HG03442 (cell line): ENCODE measurements around the gene SPECC1L.

Experiments used
- ATAC-seq: cut with Tn5 transposase; IDR thresholded peaks from one replicate; pipeline ENCODE4 v1.9.1; 2021; ENCODE audit warnings: mild to moderate bottlenecking, moderate library complexity; ENCODE audit not compliant: unreplicated experiment

Gene SPECC1L

DNA sequence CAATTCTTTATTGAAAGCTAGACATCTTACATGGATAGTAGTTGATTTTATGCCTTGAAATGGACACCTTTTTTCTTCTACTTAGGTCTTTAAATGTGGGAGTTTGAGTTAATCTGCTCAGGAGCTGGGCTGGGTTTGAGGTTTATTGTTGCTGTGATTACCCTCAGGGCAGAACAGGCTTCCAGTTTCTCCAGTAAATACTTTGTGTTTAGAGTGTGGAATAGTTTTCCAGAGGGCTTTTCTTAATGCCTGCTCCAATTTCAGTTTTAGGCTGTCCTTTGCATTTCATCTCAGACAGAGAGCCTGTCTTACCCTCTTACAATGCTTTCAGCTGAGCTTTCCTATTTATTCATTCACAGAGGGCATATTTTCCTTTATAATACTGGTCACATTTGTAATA is 86.9 kb downstream of the SPECC1L start:
- no peak for ATAC-seq

DNA sequence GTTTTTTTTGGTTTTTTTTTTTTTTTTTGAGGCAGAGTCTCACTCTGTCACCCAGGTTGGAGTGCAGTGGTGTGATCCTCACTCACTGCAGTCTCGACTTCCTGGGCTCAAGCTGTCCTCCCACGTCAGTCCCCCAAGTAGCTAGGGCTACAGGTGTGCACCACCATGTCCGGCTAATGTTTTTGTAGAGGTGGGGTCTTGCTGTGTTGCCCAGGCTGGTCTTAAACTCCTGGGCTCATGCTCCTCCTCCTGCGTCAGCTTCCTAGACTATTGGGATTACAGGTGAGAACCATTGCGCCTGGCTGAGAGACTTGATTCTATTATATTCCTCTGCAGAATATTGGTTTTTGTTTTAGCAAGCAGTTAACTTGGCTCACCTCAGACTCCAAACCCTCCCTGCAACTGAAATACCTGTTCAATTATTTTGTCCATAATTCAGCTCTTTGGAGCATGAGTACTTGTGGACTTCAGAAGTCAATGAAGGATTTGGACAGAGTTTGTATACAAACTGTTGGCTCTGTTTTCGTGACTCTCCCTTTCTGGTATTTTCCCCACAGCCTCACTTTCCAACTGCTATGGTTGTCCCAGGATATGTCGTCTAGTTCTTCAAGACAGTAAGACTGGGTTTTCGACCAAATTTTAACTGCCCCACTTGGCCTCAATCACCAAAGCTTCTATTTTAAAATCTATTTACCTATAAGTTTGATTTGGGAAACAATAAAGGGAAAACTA is 87.6 kb downstream of the SPECC1L start:
- ATAC-seq: no peak

- no peak for ATAC-seq
These were observed 89.0 kb downstream of the SPECC1L start for GRCh38 chr22:24359452-24360120.

GRCh38 chr22:24361976-24362646 is 91.5 kb downstream of the SPECC1L start:
- ATAC-seq: no peak

- no peak for ATAC-seq
These were observed 92.6 kb downstream of the SPECC1L start for GRCh38 chr22:24363243-24363642.

DNA sequence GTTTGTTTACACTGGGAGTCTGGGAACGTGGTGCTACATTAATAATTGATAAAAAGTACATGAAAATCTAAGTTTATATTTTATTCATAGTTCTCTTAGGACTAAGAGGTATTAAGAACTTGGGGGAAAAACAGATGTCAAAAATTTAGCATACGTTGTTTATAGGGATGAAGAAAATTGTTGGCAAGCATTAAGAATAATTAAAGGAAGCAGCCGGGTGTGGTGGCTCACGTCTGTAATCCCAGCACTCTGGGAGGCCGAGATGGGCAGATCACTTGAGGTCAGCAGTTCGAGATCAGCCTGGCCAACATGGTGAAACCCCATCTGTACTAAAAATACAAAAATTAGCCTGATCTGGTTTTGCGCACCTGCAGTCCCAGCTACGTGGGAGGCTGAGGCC is 96.1 kb downstream of the SPECC1L start:
- ATAC-seq: no peak

DNA sequence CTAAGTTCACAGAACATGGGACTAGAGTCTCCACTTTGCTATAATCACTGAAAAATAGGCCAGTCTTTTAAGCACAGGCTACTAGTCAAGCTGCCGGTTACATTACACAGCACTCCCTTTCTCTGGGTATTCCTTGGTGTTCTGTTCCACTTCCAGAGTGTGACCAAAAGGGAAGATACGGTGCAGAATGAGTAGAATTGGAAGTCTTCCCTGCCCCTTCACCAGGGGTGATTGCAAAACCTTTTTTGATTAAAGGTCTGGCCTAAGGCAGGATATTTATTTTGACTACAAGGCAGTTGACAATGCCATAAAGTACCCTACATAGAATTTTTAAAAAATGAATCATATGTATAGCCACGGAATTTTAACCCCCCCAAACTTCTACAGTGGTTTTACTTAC is 97.2 kb downstream of the SPECC1L start:
- no peak for ATAC-seq

DNA sequence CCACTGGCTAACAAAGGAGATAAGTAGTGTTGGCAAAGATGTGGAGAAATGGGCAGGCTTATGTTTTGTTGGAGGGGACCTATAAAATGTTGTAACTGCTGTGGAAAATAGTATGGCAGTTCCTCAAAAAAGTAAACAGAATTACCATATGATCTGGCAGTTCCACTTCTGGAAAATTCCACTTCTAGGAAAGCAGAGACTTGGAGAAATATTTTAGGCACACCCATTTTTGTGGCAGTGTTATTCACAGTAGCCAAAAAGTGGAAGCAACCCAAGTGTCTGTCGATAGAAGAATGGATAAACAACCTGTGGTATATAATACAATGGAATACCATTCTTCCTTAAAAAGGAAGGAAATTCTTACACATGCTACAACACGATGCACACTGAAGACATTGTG is 99.8 kb downstream of the SPECC1L start:
- ATAC-seq: no peak

DNA sequence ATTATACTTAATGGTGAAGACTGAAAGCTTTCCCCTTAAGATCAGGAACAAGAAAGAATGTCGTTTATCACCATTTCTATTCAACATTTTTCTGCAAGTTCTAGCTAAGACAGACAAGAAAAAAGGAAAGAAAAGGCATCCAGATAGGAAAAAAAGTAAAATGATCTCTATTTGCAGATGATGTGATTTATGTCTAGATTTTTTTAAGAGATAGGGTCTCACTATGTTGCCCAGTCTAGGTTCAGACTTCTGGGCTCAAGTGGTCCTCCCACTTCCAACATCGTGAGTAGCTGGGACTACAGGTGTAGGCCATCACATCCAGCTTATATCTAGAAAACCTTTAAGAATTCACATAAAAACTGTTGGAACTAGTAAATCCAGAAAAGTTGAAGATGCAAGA is 105.4 kb downstream of the SPECC1L start:
- ATAC-seq: no peak

GRCh38 chr22:24376586-24376985 is 106.0 kb downstream of the SPECC1L start:
- no peak for ATAC-seq

DNA sequence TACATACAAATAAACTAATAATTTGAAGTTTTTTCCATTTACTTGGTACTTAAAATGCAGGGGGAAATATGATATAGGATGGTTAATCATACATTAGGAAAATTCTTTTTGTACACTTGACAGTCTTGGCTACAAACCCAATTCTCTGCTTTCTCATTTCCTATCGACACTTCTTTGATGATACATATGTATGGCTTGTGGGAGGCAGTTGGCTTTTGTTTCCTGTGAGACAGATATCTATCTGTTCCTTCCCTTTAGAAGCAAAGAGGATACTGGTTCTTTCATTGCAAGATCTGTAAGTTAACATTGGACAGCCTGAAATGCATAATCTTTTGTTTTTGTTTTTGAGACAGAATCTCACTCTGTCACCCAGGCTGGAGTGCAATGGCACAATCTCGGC is 108.9 kb downstream of the SPECC1L start:
- no peak for ATAC-seq

GRCh38 chr22:24380220-24380904 is 109.7 kb downstream of the SPECC1L start:
- no peak for ATAC-seq

DNA sequence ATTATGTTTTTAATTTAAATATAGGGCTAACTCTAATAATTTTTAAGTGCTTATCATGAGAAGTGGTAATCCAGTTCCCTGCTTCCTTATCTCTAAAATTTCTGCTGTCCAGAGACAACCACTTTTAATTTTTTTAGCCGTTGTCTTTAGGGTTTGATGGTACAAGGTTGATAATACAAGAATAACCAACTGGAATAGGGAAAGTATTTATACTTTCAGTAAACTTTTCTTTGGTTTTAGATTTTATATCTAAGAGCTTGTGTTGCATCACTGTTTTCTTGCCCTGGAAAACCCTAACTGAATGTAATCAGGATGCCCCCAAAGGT is 110.2 kb downstream of the SPECC1L start:
- no peak for ATAC-seq

DNA sequence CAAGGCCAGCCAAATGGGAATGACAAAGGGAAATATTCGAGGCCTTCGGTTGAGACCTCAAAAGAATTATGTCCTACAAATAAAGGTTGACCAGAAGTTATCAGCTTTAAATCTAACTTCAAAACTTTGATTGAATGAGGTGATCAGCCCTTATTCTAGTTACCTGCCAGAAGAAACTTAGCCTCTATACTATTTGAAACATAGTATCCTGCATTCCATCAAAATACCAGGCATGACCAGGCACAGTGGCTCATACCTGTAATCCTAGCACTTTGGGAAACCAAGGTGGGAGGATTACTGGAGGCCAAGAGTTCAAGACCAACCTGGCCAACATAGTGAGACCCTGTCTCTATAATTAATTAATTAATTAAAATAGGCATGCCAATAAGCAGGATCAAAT is 112.4 kb downstream of the SPECC1L start:
- no peak for ATAC-seq

DNA sequence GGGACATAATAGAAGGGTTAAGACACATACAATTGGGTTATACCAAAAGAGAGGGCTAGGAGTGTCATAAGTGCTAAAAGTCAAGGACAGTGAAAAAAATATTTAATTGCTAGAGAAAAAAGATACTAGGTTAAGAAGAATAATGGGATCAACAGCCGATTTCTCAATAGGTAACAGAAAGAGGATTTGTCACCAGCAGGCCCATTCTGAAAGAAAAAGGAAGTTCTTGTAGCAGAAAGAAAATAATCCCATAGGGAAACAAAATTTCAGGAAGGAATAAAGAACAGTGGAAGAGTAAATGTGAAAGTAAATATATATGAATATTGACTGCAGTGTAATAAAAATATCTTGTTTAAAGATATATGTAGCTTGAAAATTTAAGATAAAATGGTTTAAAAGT is 113.5 kb downstream of the SPECC1L start:
- no peak for ATAC-seq

DNA sequence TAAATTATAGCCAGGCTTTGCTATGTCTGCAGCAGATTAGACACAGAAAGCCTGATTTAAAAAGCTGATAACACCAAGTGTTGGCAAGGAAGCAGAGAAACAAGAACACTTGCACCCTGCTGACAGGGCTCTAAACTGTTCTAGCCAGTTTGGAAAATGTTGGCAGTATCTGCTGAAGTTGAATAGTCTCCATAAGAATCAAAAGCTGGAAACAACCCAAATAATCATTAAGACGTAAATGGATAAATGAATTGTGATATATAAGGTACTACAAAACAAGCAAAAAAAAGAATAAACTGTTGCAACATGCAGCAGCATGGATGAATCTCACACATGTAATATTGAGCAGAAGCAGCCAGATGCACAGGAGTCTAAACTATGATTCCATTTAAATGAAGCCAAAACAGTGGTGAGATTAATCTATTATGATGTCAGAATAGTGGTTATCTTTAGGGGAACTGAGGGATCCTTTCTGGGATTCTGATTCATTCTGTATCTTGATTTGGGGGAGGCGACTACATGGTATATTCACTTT is 116.4 kb downstream of the SPECC1L start:
- ATAC-seq: no peak

GRCh38 chr22:24389680-24390079 is 119.0 kb downstream of the SPECC1L start:
- ATAC-seq: no peak

DNA sequence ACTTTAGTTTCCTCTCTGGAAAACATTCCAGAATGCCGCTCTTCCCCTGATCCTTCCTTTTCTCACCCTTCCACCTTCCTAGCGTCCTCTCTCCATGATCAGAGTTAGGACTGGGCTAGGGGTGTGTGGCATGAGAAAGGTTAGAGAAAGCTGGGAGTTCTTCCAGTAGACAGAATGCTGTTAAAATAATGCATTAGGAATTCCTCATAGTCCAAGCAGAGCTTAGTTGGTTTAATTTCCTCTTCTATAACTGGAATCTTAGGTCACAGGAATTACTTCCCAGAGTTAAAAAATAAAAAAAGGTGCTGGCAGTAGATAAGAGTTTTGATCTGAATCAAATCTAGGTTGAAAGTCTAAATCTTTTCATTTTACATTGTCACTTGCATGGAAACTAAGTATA is 119.5 kb downstream of the SPECC1L start:
- ATAC-seq: no peak

DNA sequence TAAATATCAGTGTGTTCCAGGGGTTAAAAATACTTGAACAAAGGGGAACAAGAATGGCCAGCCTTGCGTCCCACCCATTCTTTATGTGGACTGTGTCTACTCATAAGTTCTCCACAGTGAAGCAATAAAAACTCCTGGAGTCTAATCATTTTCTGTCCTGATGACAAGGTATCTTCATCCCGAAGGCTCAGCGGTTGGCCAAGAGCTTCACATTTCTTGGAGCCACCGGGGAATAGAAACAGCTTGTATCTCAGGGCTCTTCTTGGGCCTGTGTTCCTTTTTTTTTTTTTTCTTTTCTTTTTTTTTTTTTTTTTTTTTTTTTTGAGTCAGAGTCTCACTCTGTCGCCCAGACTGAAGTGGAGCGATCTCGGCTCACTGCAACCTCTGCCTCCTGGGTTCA is 119.9 kb downstream of the SPECC1L start:
- no peak for ATAC-seq

DNA sequence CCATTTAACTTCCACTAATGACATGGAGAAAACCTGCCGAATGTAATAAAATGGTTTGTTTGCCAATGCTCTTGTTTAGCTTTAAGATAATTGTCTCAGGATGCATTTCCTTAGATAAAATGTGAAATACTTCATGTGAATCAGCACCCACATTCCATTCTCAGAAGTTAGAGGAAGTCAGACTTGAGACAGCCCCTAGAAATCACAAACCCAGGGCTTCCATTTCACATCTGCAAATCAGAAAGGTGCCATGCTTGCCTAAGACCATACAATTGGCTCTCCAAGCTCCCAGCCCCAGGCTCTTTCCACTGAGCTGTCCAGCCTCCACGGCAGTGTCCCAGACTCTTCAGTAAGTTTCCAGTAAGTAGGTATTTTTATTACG is 121.2 kb downstream of the SPECC1L start:
- no peak for ATAC-seq

DNA sequence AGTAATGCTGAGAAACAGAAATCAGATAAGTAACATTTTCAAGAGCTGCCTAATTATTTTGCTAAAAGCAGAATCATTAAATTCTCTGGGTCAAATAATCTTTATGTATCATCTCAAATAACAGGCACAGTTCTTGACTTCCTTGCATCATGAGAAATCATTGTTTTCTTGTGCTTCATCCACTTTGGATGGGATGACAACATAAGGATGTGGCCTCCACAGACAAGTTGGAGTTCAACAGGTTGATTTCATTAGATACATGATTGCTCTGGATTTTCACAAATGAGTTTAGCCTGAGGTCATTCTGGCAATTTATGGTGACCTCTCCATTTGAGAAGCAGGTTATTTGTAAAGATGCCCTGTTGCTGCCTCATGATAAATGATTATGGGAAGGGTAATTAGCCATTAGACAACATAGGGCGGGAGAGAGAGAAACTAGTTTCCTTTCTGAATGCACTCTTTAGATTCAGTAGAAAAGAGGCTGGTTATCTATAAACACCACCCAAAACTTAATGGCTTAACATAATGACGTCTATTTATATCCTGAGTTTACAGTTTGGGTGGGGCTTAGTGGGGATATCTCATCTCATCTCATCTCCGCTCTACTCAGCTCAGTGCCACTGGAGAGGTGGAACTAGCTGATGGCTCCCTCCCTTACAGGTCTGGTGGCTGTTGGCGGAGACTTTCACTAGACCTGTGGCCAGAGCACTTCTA is 121.7 kb downstream of the SPECC1L start:
- no peak for ATAC-seq
